Lung (tissue), 12 donors: ENCODE data around the gene SMARCA4. TPM values are rescaled to one million over a fixed set of nuclear protein-coding genes. Genes with fewer than 3 reads are reported as not detected.

Experiments used
- ATAC-seq: fragments of 200-7000 bp; cut with Tn5 transposase; one replicate; pipeline ENCODE4 v1.9.1; 2020; ENCODE audit warnings: moderate number of reproducible peaks; ENCODE audit not compliant: insufficient read depth, low FRiP score
- DNase-seq, 3 donors: peaks; one replicate each; pipeline ENCODE4 v3.0.0-alpha.2; 2013 to 2017
- H3K27ac ChIP-seq, 2 donors: one replicate each; pipeline ENCODE4 v1.5.1; 2013; ENCODE audit warnings: mild to moderate bottlenecking in 2 of 2, moderate library complexity in 2 of 2, control low read depth in 1 of 2, inconsistent platforms in 1 of 2, low read depth in 1 of 2, low read length in 1 of 2
- H3K27me3 ChIP-seq, 3 donors: one replicate each; pipeline ENCODE4 v1.5.1; 2013; ENCODE audit warnings: low read length in 2 of 3; ENCODE audit not compliant: control insufficient read depth in 3 of 3, insufficient read depth in 3 of 3
- H3K36me3 ChIP-seq, 4 donors: one replicate each; pipeline ENCODE4 v1.5.1; 2013; ENCODE audit warnings: low read length in 4 of 4, mild to moderate bottlenecking in 1 of 4, moderate library complexity in 1 of 4; ENCODE audit not compliant: control insufficient read depth in 4 of 4, insufficient read depth in 4 of 4
- H3K4me1 ChIP-seq, 5 donors: one replicate each; pipeline ENCODE4 v1.5.1; 2013; ENCODE audit warnings: low read length in 5 of 5, mild to moderate bottlenecking in 2 of 5, moderate library complexity in 1 of 5; ENCODE audit not compliant: control insufficient read depth in 5 of 5, insufficient read depth in 5 of 5
- H3K4me3 ChIP-seq: one replicate; pipeline ENCODE4 v1.5.1; 2013; ENCODE audit warnings: mild to moderate bottlenecking, control low read depth, moderate library complexity
- H3K9ac ChIP-seq, 2 donors: one replicate each; pipeline ENCODE4 v1.5.1; 2013; ENCODE audit warnings: low read length in 2 of 2, control low read depth in 1 of 2; ENCODE audit not compliant: insufficient read depth in 1 of 2
- H3K9me3 ChIP-seq, 4 donors: one replicate each; pipeline ENCODE4 v1.5.1; 2013; ENCODE audit warnings: low read length in 3 of 4, mild to moderate bottlenecking in 1 of 4, moderate library complexity in 1 of 4; ENCODE audit not compliant: control insufficient read depth in 4 of 4, insufficient read depth in 3 of 4
- CTCF ChIP-seq: IDR thresholded peaks from 2 replicates; pipeline ENCODE4 v1.5.1; 2012; ENCODE audit warnings: mild to moderate bottlenecking; ENCODE audit errors: control extremely low read depth, extremely low read depth
- WGBS, 2 donors: extraction: QIAGEN DNeasy Blood & Tissue Kit; methylation state at CpG; one replicate each; pipeline ENCODE4 v1.1.7; 2013; 5-methylcytosine and 5-hydroxymethylcytosine counted together
- polyA plus RNA-seq, 2 donors: library from polyadenylated mRNA; stranded (reverse); fragments of 200-250 nt; gene quantifications; one replicate each; pipeline ENCODE4 v1.2.1, GENCODE V29; 2013
- total RNA-seq, 2 donors: library from RNA; depleted of rRNA in 1 of 2; stranded (reverse); fragments of >200 nt in 1 of 2; gene quantifications; one replicate each; pipeline ENCODE4 v1.2.1, GENCODE V29; 2014 to 2021
- donor health status: control.
- donor health status: control.
- donor health status: Bipolar disorder and iron deficiency.
- donor health status: healthy.
- donor health status: DM: yes; HTN: yes; CAD: no.

Gene SMARCA4
- total and polyA plus RNA-seq, 4 donors, result 52.3 to 116 (median 91.1) TPM

DNA sequence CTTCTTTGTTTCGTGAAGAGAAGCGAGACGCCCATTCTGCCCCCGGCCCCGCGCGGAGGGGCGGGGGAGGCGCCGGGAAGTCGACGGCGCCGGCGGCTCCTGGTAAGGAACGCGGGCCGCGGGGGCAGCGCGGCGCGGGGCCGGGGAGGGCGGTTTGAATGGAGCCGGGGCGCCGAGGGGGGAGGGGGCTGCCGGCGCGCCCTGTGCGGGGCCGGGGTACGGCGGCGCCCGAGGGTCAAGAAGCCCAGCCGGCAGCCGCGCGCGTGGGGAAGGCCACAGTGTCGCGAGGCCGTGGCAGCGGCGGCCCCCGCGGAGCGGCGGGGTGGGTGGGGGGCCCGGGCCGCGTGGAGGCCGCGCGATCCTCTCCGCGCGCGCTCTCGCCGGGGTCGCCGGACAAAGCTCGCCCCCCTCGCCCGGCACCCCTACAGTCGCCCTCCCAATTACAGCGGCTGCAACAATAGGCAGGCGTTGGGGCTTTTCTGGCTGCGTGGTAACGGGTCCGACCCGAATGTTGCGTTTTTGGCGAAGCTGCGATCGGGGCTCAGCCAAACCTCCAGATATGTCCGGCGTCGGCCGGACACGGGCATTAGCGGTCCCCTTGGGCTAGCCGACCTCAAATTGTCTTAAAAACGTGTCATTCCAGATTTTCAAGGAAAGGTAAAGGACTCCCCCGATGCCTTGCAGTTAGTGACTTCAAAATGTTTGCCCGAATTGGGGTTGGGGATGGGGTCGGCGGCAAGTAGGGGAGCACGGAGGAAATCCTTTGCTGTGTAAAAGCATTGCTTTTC lies 437 bp downstream of the SMARCA4 start:
- Histone ChIP-seq H3K4me1 (peaks cover 4 to 18% (median 7%) of the 10 kb centered on the region in 5 donors), H3K27ac (peak overlapping the region; percentile 89 to 93)

DNA sequence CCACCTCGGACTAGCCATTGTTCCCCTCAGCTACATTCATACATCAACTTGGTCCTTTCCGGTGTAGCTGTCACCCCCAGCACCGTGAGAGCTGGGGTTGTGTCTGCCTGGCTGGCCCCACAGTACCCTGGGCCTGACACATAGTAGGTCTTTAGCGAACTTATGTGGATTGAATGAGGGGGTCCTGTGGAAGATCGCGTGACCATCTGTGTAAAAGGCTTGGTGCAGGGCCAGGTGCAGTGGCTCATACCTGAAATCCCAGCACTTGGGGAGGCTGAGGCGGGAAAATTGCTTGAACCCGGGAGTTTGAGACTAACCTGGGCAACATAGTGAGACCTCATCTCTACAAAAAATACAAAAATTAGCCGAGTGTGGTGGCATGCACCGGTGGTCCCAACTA lies 2.0 kb downstream of the SMARCA4 start:
- DNase-seq (no peak), ATAC-seq (no peak)
- Histone ChIP-seq H3K27me3 (no peaks in the 10 kb centered on the region), H3K9ac (no peak overlapping the region), H3K27ac (peak overlapping the region in 1 of 2 donors; percentile 37), H3K9me3 (no peaks in the 10 kb centered on the region), H3K4me1 (peaks cover 4 to 18% (median 7%) of the 10 kb centered on the region in 5 donors), H3K4me3 (no peak overlapping the region), H3K36me3 (no peaks in the 10 kb centered on the region)
- TF ChIP-seq CTCF, result no peak
- WGBS, 2 donors, result 75 to 90% methylated on average over 10 of the region's 10 CpGs

More for the DNA sequence above, 437 bp downstream of the SMARCA4 start:
- Histone ChIP-seq H3K4me3 (peak overlapping the region; percentile 82), H3K27me3 (no peaks in the 10 kb centered on the region), H3K36me3 (no peaks in the 10 kb centered on the region), H3K9ac (peak overlapping the region; percentile 59 to 84), H3K9me3 (no peaks in the 10 kb centered on the region)
- ATAC-seq (peak; percentile 44), DNase-seq (peak; percentile 55 to 62 (median 59))
- no peak for TF ChIP-seq CTCF
- 1% methylated on average over 29 to 91 of the region's 92 CpGs for WGBS, 2 donors

GRCh38 chr19:10963865-10964264 lies 3.0 kb downstream of the SMARCA4 start:
- Histone ChIP-seq H3K4me3 (no peak overlapping the region), H3K4me1 (peaks cover 4 to 20% (median 13%) of the 10 kb centered on the region in 5 donors), H3K27ac (peak overlapping the region in 1 of 2 donors; percentile 68), H3K9ac (peak overlapping the region in 1 of 2 donors; percentile 25), H3K27me3 (no peaks in the 10 kb centered on the region), H3K9me3 (peaks cover 0 to 3% (median 0%) of the 10 kb centered on the region in 4 donors), H3K36me3 (no peaks in the 10 kb centered on the region)
- 59 to 82% methylated on average over 4 of the region's 4 CpGs for WGBS, 2 donors
- DNase-seq (no peak), ATAC-seq (no peak)
- TF ChIP-seq CTCF, result no peak
